GM12878 (cell line): Measurements from ENCODE around the gene LMF1.

Source experiments
- CREB1 ChIP-seq: IDR thresholded peaks from 2 replicates; pipeline ENCODE4 v1.6.1; 2012; ENCODE audit warnings: low read depth, mild to moderate bottlenecking, inconsistent platforms
- CTCF ChIP-seq, 3 experiments: IDR thresholded peaks in 2 of 3; conservative IDR thresholded peaks in 1 of 3; 2 replicates each; pipeline ENCODE4 v1.5.1; 2011; ENCODE audit warnings: low read depth in 3 of 3, low read length in 3 of 3, mild to moderate bottlenecking in 3 of 3, control low read depth in 2 of 3, moderate library complexity in 2 of 3, inconsistent platforms in 1 of 3, mixed read lengths in 1 of 3; ENCODE audit not compliant: control insufficient read depth in 2 of 3, insufficient read depth in 1 of 3; ENCODE audit errors: extremely low read depth in 1 of 3

GRCh38 chr16:974001-974601 lies 3.3 kb upstream of the LMF1 start:
- no peak for TF ChIP-seq CTCF (IDR thresholded peaks at IDR 0.05 in 2 of 3, conservative IDR thresholded peaks at IDR 0.05 in 1 of 3; ENCODE audit: control insufficient read depth in 2 of 3, extremely low read depth in 1 of 3, insufficient read depth in 1 of 3, low read depth in 3 of 3, low read length in 3 of 3)
- TF ChIP-seq CREB1: no peak
